Ovary (tissue), 9 donors: ENCODE data around the gene KRTAP5-9. TPM values are rescaled to one million over a fixed set of nuclear protein-coding genes. Genes with fewer than 3 reads are reported as not detected.

Experiments
- DNase-seq, 5 donors: peaks; one replicate each; pipeline ENCODE4 v3.0.0-alpha.2; 2019 to 2020
- H3K27ac ChIP-seq, 2 donors: fragments of 200-600 bp; one replicate each; pipeline versions ENCODE4 v1.5.1 to v1.8.0; 2019 to 2022
- H3K27me3 ChIP-seq: fragments of 200-600 bp; one replicate; pipeline ENCODE4 v1.8.0; 2022
- H3K36me3 ChIP-seq: fragments of 200-600 bp; sonication (generic); one replicate; pipeline ENCODE4 v1.5.1; 2019
- H3K4me1 ChIP-seq: one replicate; pipeline ENCODE4 v1.8.1; 2013; ENCODE audit warnings: mild to moderate bottlenecking, moderate library complexity; ENCODE audit not compliant: insufficient read depth
- H3K4me3 ChIP-seq: fragments of 200-600 bp; sonication (generic); one replicate; pipeline ENCODE4 v1.5.1; 2017
- H3K9me3 ChIP-seq, 2 donors: fragments of 200-600 bp in 1 of 2; sonication (generic) in 1 of 2; one replicate each; pipeline versions ENCODE4 v1.5.1 to v1.8.1; 2013 to 2019; ENCODE audit warnings: mild to moderate bottlenecking in 1 of 2, moderate library complexity in 1 of 2
- CTCF ChIP-seq, 3 donors: fragments of 450-650 bp in 2 of 3; fragments of 200-600 bp in 1 of 3; IDR thresholded peaks; one replicate each; pipeline versions ENCODE4 v1.5.1 to v1.8.0; 2016 to 2022; ENCODE audit warnings: antibody characterized with exemption in 3 of 3, mild to moderate bottlenecking in 1 of 3
- EP300 ChIP-seq: sonication (generic); formaldehyde crosslinking; IDR thresholded peaks from one replicate; pipeline ENCODE4 v1.6.1; 2017; ENCODE audit warnings: antibody characterized with exemption
- POLR2A ChIP-seq: fragments of 450-650 bp; IDR thresholded peaks from one replicate; pipeline ENCODE4 v1.6.1; 2017; ENCODE audit warnings: antibody characterized with exemption, mild to moderate bottlenecking, moderate library complexity
- WGBS, 3 donors: extraction: QIAGEN DNeasy Blood & Tissue Kit in 1 of 3; methylation state at CpG; one replicate each; pipeline versions ENCODE4 v1.1.5 to v1.1.7; 2013 to 2017; 5-methylcytosine and 5-hydroxymethylcytosine counted together
- intact Hi-C, 4 donors: fragments of 100-400 bp; cut with DNase I; formaldehyde crosslinking; loops; one replicate each; pipeline versions ENCODE4 v1.11.0 to v1.15.1; 2022 to 2023
- polyA plus RNA-seq, 2 donors: library from polyadenylated mRNA; stranded (reverse); fragments of 200-250 nt in 1 of 2; fragments of 350-450 nt in 1 of 2; fragmentation: Illumina TruSeq in 1 of 2; extraction: RNeasy Lipid Tissue Mini Kit (QIAGEN cat#74804) in 1 of 2; gene quantifications; one replicate each; pipeline ENCODE4 v1.2.3, GENCODE V29; 2013 to 2014
- total RNA-seq, 7 donors: library from RNA; depleted of rRNA in 2 of 7; stranded (reverse); fragments of >200 nt in 2 of 7; fragmentation: NEBNext Ultra II Directional in 3 of 7; extraction: Animal tissue kit (Norgen Biotek cat#: 25700) in 3 of 7; gene quantifications; one replicate each; pipeline versions ENCODE4 v1.1.0 to v1.2.4, GENCODE V29; 2016 to 2023
- donor health status: DM: no; HTN: no; CAD: no; lungs with moderate emphysema.
- donor health status: DM: no; HTN: no; CAD: no.
- donor health status: Bipolar disorder and iron deficiency.
- donor health status: DM: yes; HTN: yes; CAD: no.
- donor health status: DM: no; HTN: no; CAD: no.
- donor health status: DM: yes; HTN: yes; CAD: no.

KRTAP5-9 gene
- total and polyA plus RNA-seq, 9 donors = 0.17 to 0.77 (median 0.46) TPM; not detected in 6

- Histone ChIP-seq H3K36me3 (no peaks in the 10 kb centered on the region), H3K9me3 (peaks cover 0 to 3% of the 10 kb centered on the region in 2 donors), H3K27ac (no peak overlapping the region), H3K4me1 (no peaks in the 10 kb centered on the region), H3K27me3 (no peaks in the 10 kb centered on the region), H3K4me3 (no peak overlapping the region)
- TF ChIP-seq POLR2A (no peak), EP300 (no peak), CTCF (IDR thresholded peaks at IDR 0.05) (no peak)
- DNase-seq = no peak
- WGBS, 3 donors = 15 to 20% (median 18%) methylated on average over 5 of the region's 5 CpGs
- intact Hi-C loops = no loop called here
Observed at GRCh38 chr11:71548716-71549151, 514 bp downstream of the KRTAP5-9 start.

GRCh38 chr11:71551711-71552110 lies 3.5 kb downstream of the KRTAP5-9 start:
- no peaks in the 10 kb centered on the region for H3K27me3 ChIP-seq
- H3K4me3 ChIP-seq = no peak overlapping the region
- DNase-seq = no peak
- no peak for TF ChIP-seq EP300
- TF ChIP-seq POLR2A = no peak
- TF ChIP-seq CTCF (IDR thresholded peaks at IDR 0.05) = no peak
- no peaks in the 10 kb centered on the region for H3K9me3 ChIP-seq
- intact Hi-C loops = no loop called here
- H3K36me3 ChIP-seq = no peaks in the 10 kb centered on the region
- H3K4me1 ChIP-seq = no peaks in the 10 kb centered on the region
- no peak overlapping the region for H3K27ac ChIP-seq
- 96 to 100% (median 97%) methylated on average over 1 of the region's 1 CpG for WGBS, 3 donors

GRCh38 chr11:71554996-71555395 lies 6.8 kb downstream of the KRTAP5-9 start:
- H3K27me3 ChIP-seq = no peaks in the 10 kb centered on the region
- no peak overlapping the region for H3K4me3 ChIP-seq
- TF ChIP-seq EP300 (no peak), POLR2A (no peak), CTCF (IDR thresholded peaks at IDR 0.05) (no peak)
- no peak for DNase-seq
- no peaks in the 10 kb centered on the region for H3K36me3 ChIP-seq
- no peak overlapping the region for H3K27ac ChIP-seq
- no peaks in the 10 kb centered on the region for H3K4me1 ChIP-seq
- intact Hi-C loops = no loop called here
- 76 to 90% (median 84%) methylated on average over 6 of the region's 6 CpGs for WGBS, 3 donors
- H3K9me3 ChIP-seq = no peaks in the 10 kb centered on the region

- WGBS, 3 donors = 89 to 96% (median 91%) methylated on average over 11 of the region's 11 CpGs
- no peaks in the 10 kb centered on the region for H3K9me3 ChIP-seq
- no peaks in the 10 kb centered on the region for H3K4me1 ChIP-seq
- no peaks in the 10 kb centered on the region for H3K27me3 ChIP-seq
- no peak overlapping the region for H3K4me3 ChIP-seq
- H3K36me3 ChIP-seq = no peaks in the 10 kb centered on the region
- no peak overlapping the region for H3K27ac ChIP-seq
- TF ChIP-seq CTCF (IDR thresholded peaks at IDR 0.05) (no peak), EP300 (no peak), POLR2A (no peak)
- no peak for DNase-seq
- intact Hi-C loops = no loop called here
Observed at GRCh38 chr11:71555508-71555907, 7.3 kb downstream of the KRTAP5-9 start.
